ENCODE data around the gene SORBS1. TPM values are rescaled to one million over a fixed set of nuclear protein-coding genes. Genes with fewer than 3 reads are reported as not detected.

SORBS1 gene
- total RNA-seq, 1 donor from 2014 or later = 896 TPM

DNA sequence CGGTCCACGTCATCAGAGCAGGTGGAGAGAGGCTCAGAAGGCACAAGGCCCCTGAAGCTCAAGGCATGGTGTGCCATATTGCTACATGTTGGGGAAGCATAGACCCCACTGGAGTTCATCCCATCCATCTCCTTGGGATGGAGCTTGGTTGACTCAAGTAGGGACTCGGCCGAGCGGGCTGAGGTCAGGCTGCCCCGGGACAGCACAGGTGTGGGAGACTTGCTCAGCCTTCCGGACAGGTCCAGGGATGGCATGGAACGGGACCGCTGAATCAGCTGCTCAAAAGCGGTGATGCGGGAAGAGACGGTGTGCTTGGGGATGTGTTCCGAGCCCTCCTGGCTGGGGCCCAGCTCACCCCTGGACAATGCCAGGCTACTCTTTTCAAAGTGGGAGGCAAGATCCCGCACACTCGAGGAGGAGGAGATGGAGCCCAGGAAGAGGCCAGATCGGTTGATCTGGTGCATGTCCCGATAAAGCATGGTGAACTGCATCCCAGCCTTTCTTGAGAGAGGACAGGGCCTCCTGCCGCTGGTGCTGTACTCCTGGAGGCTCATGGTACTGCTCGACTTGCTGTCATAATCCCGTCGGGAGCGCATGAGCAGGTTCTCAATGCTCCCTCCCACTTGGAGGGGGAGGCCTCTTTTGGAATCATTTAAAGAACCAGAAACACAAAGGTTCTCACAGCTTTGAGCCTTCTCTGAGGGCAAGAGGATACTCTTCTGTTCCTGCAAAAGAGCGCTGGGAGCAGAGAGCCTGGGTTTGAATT is 204.8 kb downstream of the SORBS1 start:
- H3K4me1 ChIP-seq = peaks cover 61% of the 10 kb centered on the region
- TF ChIP-seq CTCF (IDR thresholded peaks at IDR 0.05; ENCODE audit: borderline replicate concordance) = no peak
- no peaks in the 10 kb centered on the region for H3K9me3 ChIP-seq (replicated peaks)
- intact Hi-C loops (cut with micrococcal nuclease) = no loop called here
- H3K4me3 ChIP-seq = no peak overlapping the region
- H3K27ac ChIP-seq (replicated peaks) = no peak overlapping the region
- H3K36me3 ChIP-seq = peaks cover 82% of the 10 kb centered on the region
- H3K27me3 ChIP-seq (ENCODE audit: low read depth) = no peaks in the 10 kb centered on the region
- DNase-seq = no peak

DNA sequence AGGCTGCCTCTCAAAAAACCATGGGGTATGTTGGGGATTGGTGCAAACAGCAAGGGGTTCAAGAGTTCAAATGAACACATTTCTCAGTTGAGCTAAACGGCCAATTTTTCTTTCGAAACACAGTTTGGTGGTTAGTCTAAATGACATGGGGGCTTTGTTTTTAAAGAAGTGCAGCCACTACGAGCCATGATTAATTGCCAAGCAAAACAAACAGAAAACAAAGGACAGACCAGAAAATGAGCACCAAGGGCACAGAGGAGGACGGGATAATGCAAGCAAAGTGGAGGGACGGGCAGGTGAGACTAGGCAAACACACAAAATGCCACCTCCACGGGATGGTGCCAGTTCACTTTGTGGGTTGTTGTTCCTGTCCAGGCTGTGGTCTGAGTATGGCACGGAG is 205.9 kb downstream of the SORBS1 start:
- H3K4me1 ChIP-seq = peaks cover 61% of the 10 kb centered on the region
- no peaks in the 10 kb centered on the region for H3K9me3 ChIP-seq (replicated peaks)
- peak overlapping the region; percentile 9 for H3K27ac ChIP-seq (replicated peaks)
- peaks cover 85% of the 10 kb centered on the region for H3K36me3 ChIP-seq
- no peaks in the 10 kb centered on the region for H3K27me3 ChIP-seq (ENCODE audit: low read depth)
- DNase-seq = no peak
- TF ChIP-seq CTCF (IDR thresholded peaks at IDR 0.05; ENCODE audit: borderline replicate concordance) = no peak
- H3K4me3 ChIP-seq = no peak overlapping the region
- intact Hi-C loops (cut with micrococcal nuclease) = no loop called here

GRCh38 chr10:95354110-95354509 is 207.1 kb downstream of the SORBS1 start:
- intact Hi-C loops (cut with micrococcal nuclease) = no loop called here
- no peak for DNase-seq

DNA sequence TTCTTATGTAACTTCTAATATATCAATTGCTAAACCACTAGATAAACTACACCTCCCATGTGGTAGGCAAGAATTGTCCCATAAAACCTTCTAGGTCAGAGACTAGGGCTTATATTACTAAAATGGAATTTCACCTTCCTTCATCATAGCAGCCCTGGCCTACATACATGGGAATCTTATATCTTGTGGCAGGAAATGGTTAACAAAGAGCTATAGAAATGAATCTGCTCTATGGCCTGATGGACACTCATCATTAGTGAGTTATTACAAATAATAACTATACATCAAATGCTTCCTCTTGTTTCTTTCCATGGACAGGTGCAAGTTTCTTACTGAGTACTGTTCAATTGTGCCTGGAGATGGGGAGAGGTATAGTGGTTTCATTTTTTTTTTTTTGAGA is 208.0 kb downstream of the SORBS1 start:
- DNase-seq = no peak
- Histone ChIP-seq H3K27me3 (ENCODE audit: low read depth) (no peaks in the 10 kb centered on the region), H3K4me1 (peaks cover 78% of the 10 kb centered on the region), H3K36me3 (peaks cover 99% of the 10 kb centered on the region), H3K4me3 (no peak overlapping the region), H3K9me3 (replicated peaks) (no peaks in the 10 kb centered on the region), H3K27ac (replicated peaks) (no peak overlapping the region)
- intact Hi-C loops (cut with micrococcal nuclease) = no loop called here
- no peak for TF ChIP-seq CTCF (IDR thresholded peaks at IDR 0.05; ENCODE audit: borderline replicate concordance)

More at GRCh38 chr10:95354110-95354509, 207.1 kb downstream of the SORBS1 start:
- peaks cover 92% of the 10 kb centered on the region for H3K36me3 ChIP-seq
- no peak for TF ChIP-seq CTCF (IDR thresholded peaks at IDR 0.05; ENCODE audit: borderline replicate concordance)
- peak overlapping the region; percentile 6 for H3K27ac ChIP-seq (replicated peaks)
- H3K27me3 ChIP-seq (ENCODE audit: low read depth) = no peaks in the 10 kb centered on the region
- peaks cover 69% of the 10 kb centered on the region for H3K4me1 ChIP-seq
- H3K4me3 ChIP-seq = no peak overlapping the region
- no peaks in the 10 kb centered on the region for H3K9me3 ChIP-seq (replicated peaks)

GRCh38 chr10:95352684-95353083 is 208.5 kb downstream of the SORBS1 start:
- TF ChIP-seq CTCF (IDR thresholded peaks at IDR 0.05; ENCODE audit: borderline replicate concordance) = no peak
- Histone ChIP-seq H3K27me3 (ENCODE audit: low read depth) (no peaks in the 10 kb centered on the region), H3K27ac (replicated peaks) (peak overlapping the region; percentile 63), H3K36me3 (peaks cover 99% of the 10 kb centered on the region), H3K9me3 (replicated peaks) (no peaks in the 10 kb centered on the region), H3K4me1 (peaks cover 83% of the 10 kb centered on the region), H3K4me3 (no peak overlapping the region)
- intact Hi-C loops (cut with micrococcal nuclease) = no loop called here
- DNase-seq = no peak

Data from left ventricle myocardium inferior (tissue), 1 donor.